ENCODE measurements around the gene PDC.

Gene PDC

GRCh38 chr1:186461014-186461413 is at the start of gene PDC:
Gene PDC (minus strand): TSS chr1:186461114. CDS start chr1:186449459, 11,655 bp downstream.
- DNase-seq: no peak

GRCh38 chr1:186503190-186503589 is 42.3 kb upstream of the PDC start:
- DNase-seq: no peak

GRCh38 chr1:186502087-186502486 is 41.2 kb upstream of the PDC start:
- no peak for DNase-seq

GRCh38 chr1:186500804-186501203 is 39.9 kb upstream of the PDC start:
- no peak for DNase-seq

- DNase-seq: no peak
Measured at GRCh38 chr1:186499571-186499970, 38.7 kb upstream of the PDC start.

- DNase-seq: no peak
Measured at GRCh38 chr1:186498695-186499389, 37.9 kb upstream of the PDC start.

GRCh38 chr1:186498071-186498470 is 37.2 kb upstream of the PDC start:
- no peak for DNase-seq

- DNase-seq: no peak
Measured at GRCh38 chr1:186497651-186498050, 36.7 kb upstream of the PDC start.

GRCh38 chr1:186496171-186496851 is 35.4 kb upstream of the PDC start:
- DNase-seq: no peak

- no peak for DNase-seq
Measured at GRCh38 chr1:186494832-186495271, 33.9 kb upstream of the PDC start.

GRCh38 chr1:186492531-186493291 is 31.8 kb upstream of the PDC start:
- DNase-seq: no peak

- DNase-seq: no peak
Measured at GRCh38 chr1:186491336-186491735, 30.4 kb upstream of the PDC start.

- no peak for DNase-seq
Measured at GRCh38 chr1:186487163-186487562, 26.2 kb upstream of the PDC start.

- no peak for DNase-seq
Measured at GRCh38 chr1:186486061-186486460, 25.1 kb upstream of the PDC start.

- no peak for DNase-seq
Measured at GRCh38 chr1:186483561-186483960, 22.6 kb upstream of the PDC start.

- DNase-seq: peak; percentile 75
Measured at GRCh38 chr1:186482661-186483255, 21.8 kb upstream of the PDC start.

- DNase-seq: no peak
Measured at GRCh38 chr1:186481303-186481888, 20.5 kb upstream of the PDC start.

GRCh38 chr1:186479162-186479561 is 18.2 kb upstream of the PDC start:
- no peak for DNase-seq

- DNase-seq: no peak
Measured at GRCh38 chr1:186476264-186477040, 15.5 kb upstream of the PDC start.

GRCh38 chr1:186474208-186474607 is 13.3 kb upstream of the PDC start:
- no peak for DNase-seq

GRCh38 chr1:186473047-186473446 is 12.1 kb upstream of the PDC start:
- no peak for DNase-seq

- DNase-seq: no peak
Measured at GRCh38 chr1:186465946-186466345, 5.0 kb upstream of the PDC start.
